ENCODE data around the gene CCDC93.
"Not testable (repeated sequence)": the region's sequence is repeated elsewhere in the genome, so short reads cannot be mapped to it uniquely, and the experiment has no call there.

The CCDC93 gene

GRCh38 chr2:117949806-117950205 lies 64.1 kb downstream of the CCDC93 start:
- DNase-seq = no peak

- DNase-seq = no peak
These were observed 65.3 kb downstream of the CCDC93 start for GRCh38 chr2:117948615-117949014.

GRCh38 chr2:117945296-117945695 lies 68.6 kb downstream of the CCDC93 start:
- no peak for DNase-seq

GRCh38 chr2:117944816-117945215 lies 69.1 kb downstream of the CCDC93 start:
- no peak for DNase-seq

- peak; percentile 66 for DNase-seq
These were observed 70.7 kb downstream of the CCDC93 start for GRCh38 chr2:117943013-117943672.

- no peak for DNase-seq
These were observed 71.3 kb downstream of the CCDC93 start for GRCh38 chr2:117942551-117942950.

DNA sequence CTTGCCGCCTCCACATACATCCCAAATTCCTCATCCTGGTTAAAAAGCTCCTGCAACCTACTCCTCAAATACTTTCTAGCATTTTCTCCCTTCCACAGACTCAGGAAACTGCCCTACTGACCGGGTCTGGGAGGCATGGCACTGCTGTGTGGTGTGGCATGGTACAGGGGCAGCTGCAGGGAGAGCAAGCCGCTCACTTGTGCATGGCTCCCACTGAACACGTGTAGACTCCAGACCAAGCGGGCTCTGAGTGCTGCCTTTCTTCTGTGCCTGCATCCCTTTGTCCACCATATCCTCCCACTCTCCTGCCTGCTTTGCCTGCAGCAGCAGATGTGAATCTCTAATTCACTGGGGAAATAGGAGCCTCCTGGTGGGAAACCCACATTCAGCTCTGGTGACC lies 72.2 kb downstream of the CCDC93 start:
- no peak for DNase-seq

DNA sequence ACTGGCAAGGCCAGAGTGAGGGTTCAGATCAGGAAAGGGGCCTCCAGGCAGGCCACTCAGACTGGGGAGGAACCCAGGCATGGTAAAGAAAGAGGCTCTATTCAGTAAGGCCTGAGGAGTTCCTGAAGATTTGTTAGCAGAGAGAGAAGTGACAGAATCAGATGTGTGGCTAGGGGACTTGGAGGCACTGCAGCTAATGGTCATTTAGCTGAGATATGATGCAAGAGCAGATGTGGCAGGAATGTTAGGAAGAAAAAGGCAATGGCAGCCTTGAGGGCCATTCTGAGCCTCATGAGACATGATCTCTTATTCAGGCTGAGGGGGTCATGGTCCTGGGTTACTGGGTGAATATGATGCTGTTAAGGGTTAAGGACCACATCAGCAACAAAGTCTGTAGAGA lies 73.4 kb downstream of the CCDC93 start:
- DNase-seq = no peak

- DNase-seq = no peak
These were observed 75.3 kb downstream of the CCDC93 start for GRCh38 chr2:117938611-117939010.

GRCh38 chr2:117936871-117937428 lies 76.9 kb downstream of the CCDC93 start:
- no peak for DNase-seq

- no peak for DNase-seq
These were observed 77.9 kb downstream of the CCDC93 start for GRCh38 chr2:117935954-117936353.

GRCh38 chr2:117935456-117935855 lies 78.4 kb downstream of the CCDC93 start:
- DNase-seq = no peak

DNA sequence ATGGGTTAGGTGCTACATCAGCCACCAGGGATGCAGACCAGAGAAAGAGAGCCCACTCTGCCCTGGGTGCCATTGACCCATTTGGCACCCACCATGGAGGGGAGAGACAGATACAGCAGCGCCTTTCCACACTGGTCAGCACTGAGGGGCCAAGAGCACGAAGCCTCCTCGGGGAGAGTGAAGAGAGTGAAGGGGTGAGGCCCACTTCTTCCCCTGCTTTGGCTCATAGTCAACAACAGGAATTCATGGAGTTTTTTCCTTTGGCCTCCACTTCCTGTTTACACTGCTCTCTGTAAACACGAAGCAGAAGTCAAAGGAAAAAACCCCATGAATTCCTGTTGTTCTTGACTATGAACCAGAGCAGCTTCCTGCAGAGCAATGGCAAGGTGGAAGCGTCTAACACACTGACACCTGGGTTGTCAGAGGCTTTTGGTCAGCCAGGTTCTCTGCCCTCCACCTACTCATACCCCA lies 80.0 kb downstream of the CCDC93 start:
- DNase-seq = no peak

DNA sequence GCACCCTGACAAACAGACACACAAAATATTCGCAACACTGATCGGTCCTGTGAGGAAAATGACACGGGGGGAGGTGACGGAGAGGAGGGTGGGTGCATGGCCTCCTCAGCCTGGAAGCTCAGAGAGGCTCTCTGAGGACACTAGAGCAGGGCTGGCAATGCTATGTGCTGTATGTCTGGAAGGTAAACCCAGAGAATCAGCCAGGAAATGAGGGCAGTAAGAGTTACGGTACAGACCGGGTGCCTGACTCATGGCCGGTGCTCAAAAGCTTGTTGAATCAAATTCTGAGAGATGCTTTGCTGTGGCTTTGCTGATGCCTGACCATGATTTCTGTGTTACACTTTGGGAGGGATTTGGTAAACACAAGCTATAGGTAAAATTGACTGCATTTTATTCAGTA lies 81.9 kb downstream of the CCDC93 start:
- no peak for DNase-seq

DNA sequence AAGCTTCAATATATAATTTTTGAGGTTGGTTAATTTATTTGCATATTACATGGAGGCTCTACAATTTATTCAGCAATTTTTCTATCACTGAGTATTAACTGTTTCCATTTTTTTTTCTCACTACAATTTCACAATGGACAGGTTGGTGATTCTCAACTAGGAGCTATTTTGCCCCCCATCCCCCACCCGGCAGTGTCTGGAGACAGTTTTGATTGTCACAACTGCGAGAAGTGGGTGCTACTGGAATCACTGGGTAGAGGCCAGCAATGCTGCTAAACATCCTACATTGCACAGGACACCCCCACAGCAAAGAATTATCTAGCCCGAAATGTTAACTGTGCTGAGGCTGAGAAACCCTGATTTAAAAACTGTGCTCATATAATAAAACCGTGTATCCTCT lies 82.6 kb downstream of the CCDC93 start:
- no peak for DNase-seq

DNA sequence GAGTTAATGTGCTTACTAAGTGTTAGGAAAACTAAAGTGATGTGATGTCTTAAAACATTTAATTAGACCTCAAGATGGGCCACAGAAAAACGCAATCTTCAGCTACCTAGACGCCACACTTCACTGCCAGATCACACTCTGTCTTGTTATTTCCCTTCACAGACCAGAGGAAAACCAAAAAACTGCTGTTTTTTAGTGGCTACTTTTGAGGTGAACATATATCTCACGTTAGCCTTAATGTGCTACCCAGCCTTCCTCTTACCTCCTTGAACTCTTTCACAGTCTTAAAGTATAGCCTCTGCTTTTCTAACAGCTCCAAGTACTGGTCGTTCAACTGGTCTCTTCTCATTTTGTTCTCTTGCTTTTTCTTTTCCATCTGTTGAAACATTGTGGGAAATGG lies 83.1 kb downstream of the CCDC93 start:
- DNase-seq = no peak

DNA sequence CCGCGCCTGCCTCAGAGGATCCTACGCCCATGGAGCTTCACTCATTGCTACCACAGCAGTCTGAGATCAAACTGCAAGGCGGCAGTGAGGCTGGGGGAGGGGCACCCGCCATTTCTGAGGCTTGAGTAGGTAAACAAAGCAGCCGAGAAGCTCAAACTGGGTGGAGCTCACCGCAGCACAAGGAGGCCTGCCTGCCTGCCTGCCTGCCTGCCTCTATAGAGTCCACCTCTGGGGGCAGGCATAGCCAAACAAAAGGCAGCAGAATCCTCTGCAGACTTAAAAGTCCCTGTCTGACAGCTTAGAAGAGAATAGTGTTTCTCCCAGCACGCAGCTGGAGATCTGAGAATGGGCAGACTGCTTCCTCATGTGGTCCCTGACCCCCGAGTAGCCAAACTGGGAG lies 90.4 kb downstream of the CCDC93 start:
- DNase-seq = not testable (repeated sequence)

GRCh38 chr2:117921520-117921919 lies 92.3 kb downstream of the CCDC93 start:
- no peak for DNase-seq

DNA sequence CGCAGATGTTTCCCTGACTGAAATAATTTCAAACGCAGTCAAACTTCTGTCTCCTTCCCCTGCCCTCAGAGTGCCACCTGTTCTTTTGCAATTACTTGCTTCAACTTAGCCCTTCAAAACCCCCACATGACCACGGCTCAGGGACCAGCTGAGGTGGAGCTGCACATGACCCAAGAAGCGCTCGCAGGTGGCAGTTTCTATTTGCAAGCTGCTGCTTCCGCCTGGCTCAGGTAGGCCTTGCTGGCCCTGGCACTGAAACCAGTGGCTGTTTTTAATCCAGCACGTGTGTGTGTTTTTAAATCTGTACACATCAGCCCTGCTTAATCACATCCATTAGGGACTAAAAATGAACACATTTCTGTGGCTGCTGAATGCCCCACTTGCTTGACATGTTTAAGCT lies 95.3 kb downstream of the CCDC93 start:
- DNase-seq = no peak

GRCh38 chr2:117917223-117917917 lies 96.5 kb downstream of the CCDC93 start:
- peak; percentile 10 for DNase-seq

DNA sequence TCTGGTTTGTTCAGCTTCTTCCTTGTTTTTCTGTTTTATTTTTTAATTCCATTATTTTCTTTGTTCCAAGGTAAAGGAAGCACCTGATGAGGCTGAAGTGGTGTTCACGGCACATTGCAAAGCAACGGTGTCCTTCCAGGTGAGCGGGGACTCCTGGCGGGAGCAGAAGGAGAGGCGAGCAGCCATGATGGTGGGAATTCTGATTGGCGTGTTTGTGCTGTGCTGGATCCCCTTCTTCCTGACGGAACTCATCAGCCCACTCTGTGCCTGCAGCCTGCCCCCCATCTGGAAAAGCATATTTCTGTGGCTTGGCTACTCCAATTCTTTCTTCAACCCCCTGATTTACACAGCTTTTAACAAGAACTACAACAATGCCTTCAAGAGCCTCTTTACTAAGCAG lies 110.9 kb downstream of the CCDC93 start:
- no peak for DNase-seq

GRCh38 chr2:117888897-117889296 lies 125.0 kb downstream of the CCDC93 start:
- no peak for DNase-seq

DNA sequence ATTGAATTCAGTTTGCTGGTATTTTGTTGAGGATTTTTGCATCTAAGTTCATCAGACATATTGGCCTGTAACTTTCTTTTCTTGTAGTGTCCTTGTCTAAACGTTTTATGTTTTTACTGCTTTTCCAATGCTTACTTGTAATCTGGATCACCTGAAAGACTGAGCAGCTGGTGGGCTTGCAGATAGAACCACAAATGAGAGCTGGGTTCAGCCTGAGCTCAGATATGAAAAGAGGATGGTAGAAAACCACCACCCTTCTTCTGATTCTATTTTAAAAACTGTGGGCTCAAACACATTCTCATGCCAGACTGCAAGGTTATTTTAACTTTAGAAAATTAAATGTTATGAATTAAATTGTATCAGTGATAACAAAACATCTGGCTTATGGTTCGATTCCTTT lies 128.6 kb downstream of the CCDC93 start:
- DNase-seq = no peak

DNA sequence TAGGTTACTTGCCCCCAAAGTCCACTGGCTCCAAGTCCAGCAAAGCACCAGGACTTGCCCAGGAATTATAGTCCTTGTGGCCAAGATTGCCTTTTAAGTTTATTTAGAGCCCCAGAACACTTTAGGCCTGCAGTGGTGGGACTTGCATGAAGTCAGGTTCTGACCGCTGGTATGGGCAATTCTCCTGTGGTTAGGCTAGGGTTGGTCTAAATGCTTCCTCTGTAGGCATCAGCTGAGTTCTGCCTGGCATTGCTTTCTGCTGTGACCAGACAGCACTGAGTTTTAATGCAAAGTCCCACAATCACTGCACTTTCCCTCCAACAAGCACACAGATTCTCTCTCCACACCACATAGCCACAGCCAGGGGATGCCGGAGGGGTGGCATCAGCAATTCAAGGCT lies 134.9 kb downstream of the CCDC93 start:
- DNase-seq = no peak
